GM10847 (cell line): ENCODE results near the gene UNC5A.

ENCODE experiments used
- POLR2A ChIP-seq: IDR thresholded peaks from 2 replicates; pipeline ENCODE4 v1.6.1; 2011; ENCODE audit not compliant: insufficient read length; ENCODE audit errors: extremely low read depth

UNC5A gene

GRCh38 chr5:176821441-176821840 lies 11.1 kb downstream of the UNC5A start:
- TF ChIP-seq POLR2A = no peak

- TF ChIP-seq POLR2A = no peak
These were observed 11.9 kb downstream of the UNC5A start for GRCh38 chr5:176822041-176822792.

DNA sequence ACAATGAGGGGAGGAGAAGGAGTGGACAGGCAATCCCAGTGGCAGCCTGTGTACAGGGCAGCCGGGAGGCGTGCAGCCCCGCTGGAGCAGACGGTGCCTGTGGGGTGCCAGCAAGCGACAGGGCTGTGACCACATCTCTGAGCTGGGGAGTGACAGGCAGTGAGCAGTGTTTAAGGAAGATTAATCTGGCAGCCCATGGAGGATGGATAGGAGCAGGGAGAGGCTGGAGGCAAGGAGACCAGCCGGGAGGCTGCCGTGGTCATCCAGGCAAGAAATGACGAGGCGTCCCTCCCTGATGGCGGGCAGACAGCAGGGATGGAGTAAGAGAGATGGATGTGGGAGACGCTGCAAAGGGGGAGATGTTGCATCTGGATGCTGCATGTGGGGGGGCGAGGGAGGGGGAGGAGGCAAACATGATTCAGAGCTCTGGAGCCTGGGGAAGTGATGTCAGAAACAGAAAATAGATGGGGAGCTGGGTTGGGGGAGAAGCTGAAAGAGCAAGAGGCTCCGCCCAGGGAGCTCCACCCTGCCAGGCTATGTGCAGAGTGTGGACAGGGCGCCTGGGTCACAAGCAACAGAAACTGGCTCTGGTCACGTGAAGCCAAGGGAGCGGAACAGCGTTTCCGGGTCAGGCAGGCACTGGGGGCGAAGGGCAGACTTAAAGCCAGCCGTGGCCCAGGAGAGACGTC lies 12.6 kb downstream of the UNC5A start:
- TF ChIP-seq POLR2A = no peak

GRCh38 chr5:176823869-176824412 lies 13.6 kb downstream of the UNC5A start:
- no peak for TF ChIP-seq POLR2A

- TF ChIP-seq POLR2A = no peak
These were observed 14.2 kb downstream of the UNC5A start for GRCh38 chr5:176824604-176825003.

DNA sequence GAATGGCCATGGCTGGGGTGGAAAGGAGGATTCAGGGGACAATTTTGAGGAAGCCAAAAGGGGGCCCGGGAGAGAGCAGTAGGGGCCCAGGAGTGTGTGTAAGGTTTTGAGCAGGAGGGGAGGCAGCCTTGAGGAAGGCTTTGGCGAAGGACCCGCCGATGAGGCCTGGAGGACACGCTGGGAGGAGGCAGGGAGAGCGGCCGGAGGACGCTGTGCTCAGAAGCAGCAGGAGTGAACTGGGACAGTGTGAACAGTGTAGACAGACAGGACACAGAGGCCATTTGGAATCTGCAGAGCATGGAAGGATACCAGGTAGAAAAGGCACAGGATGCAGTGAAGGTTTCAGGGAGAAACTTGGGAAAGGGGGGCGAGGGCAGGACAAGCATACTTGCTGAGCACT lies 14.9 kb downstream of the UNC5A start:
- no peak for TF ChIP-seq POLR2A

DNA sequence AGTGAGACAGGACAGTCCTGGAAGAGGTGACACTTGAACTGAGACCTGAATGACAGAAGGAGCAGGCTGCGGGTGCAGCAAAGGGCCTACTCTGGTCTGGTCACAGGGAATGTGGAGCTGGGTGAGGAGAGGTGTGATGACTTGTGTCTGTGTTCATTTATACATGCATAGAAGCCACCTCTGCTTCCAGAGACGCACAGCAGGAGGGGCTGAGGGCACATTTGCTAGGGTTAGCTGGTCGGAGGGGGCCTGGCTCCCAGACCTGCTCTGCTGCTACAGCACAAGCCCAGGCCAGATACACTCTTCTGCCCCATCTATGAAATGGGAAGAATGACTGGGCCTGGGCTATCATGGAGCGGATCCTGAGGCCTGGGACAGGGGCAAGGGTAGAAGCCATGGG lies 15.6 kb downstream of the UNC5A start:
- TF ChIP-seq POLR2A = no peak

- no peak for TF ChIP-seq POLR2A
These were observed 17.5 kb downstream of the UNC5A start for GRCh38 chr5:176827736-176828414.

DNA sequence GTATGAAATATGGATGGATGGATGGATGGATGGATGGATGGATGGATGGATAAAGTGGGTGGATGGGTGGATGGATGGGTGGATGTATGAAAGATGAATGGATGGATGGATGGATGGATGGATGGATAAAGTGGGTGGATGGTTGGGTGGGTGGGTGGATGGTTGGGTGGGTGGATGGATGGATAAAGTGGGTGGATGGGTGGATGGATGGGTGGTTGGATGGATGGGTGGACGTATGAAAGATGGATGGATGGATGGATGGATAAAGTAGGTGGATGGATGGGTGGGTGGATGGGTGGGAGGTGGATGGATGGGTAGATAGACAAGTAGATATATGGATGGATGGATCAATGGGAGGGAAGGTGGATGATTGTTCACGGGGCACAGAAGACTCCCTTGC lies 19.0 kb downstream of the UNC5A start:
- no peak for TF ChIP-seq POLR2A

GRCh38 chr5:176830422-176830994 lies 20.1 kb downstream of the UNC5A start:
- no peak for TF ChIP-seq POLR2A

GRCh38 chr5:176830995-176831423 lies 20.6 kb downstream of the UNC5A start:
- TF ChIP-seq POLR2A = no peak

DNA sequence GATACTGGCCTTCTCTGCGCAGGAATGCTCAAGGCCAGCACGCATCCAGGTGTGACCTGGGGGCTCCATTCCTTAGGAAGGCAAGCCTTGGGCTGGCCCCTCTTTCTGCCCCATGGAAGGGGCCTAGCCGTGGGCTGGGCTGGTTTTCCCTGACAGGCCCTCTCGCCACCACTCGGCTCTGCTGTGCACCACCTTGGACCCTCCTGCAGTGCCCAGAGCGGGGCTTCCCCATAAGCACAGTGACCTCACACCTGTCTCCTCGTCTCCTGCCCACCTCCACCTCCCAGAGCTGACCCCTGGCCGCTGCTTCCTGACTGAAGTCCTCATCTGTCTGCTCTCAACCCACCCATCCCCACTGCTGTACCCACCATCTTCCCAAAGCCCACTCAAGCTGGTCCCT lies 21.1 kb downstream of the UNC5A start:
- TF ChIP-seq POLR2A = no peak

GRCh38 chr5:176832162-176832561 lies 21.8 kb downstream of the UNC5A start:
- no peak for TF ChIP-seq POLR2A

DNA sequence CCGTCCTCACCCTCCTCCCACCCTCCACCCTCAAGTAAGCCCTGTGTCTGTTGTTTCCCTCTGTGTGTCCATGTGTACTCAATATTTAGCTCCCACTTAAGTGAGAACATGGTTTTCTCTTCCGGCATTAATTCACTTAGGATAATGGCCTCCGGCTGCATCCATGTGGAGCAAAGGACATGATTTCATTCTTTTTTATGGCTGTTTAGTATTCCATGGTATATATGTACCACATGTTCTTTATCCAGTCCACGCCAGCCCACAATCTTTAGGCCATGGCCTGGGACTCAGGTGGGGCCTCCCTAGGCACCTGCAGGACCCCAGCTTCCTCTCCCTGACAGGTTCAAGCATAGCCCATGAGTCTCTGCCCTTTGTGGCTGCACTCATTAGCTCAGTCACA lies 22.9 kb downstream of the UNC5A start:
- TF ChIP-seq POLR2A = no peak

DNA sequence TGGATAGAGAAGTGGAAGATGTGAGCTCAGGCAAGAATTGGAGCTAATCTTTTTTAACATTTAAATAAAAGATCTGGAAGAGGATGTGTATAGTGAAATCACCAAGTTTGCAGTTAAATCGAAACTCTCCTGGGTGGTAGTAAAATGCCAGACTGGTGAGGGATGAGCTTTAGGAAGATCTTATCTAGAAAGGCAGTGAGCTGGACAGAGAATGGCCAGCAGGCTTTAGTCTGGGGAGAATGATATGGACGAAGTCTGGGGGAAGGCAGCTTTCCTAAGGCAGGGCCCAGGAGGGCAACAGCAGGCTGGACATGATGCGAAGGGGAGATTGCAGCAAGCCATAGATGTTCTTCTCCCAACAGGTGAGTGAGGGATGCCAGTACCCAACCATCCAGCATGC lies 25.6 kb downstream of the UNC5A start:
- TF ChIP-seq POLR2A = no peak
